Bronchial epithelial cell (primary cell): ENCODE data around the gene MARS1. TPM values are rescaled to one million over a fixed set of nuclear protein-coding genes. Genes with fewer than 3 reads are reported as not detected.

Experiments
- DNase-seq: peaks from one replicate; pipeline ENCODE4 v3.0.0-alpha.2; 2010; ENCODE audit warnings: low read depth
- FAIRE-seq: peaks from 2 replicates; lab custom pipeline; 2011; peaks lifted over from hg19 to GRCh38; lab: Jason Lieb, UNC
- H3K27me3 ChIP-seq: 2 replicates; pipeline ENCODE4 v1.5.1; 2011; ENCODE audit warnings: low read length; ENCODE audit not compliant: control insufficient read depth, insufficient read depth
- H3K36me3 ChIP-seq: 2 replicates; pipeline ENCODE4 v1.5.1; 2011; ENCODE audit warnings: low read length; ENCODE audit not compliant: control insufficient read depth, insufficient read depth
- H3K4me3 ChIP-seq: 2 replicates; pipeline ENCODE4 v1.5.1; 2011; ENCODE audit warnings: mild to moderate bottlenecking, low read depth, low read length, control low read depth
- total RNA-seq: library from RNA; depleted of rRNA; stranded (reverse); fragments of >200 nt; gene quantifications from 2 replicates; pipeline ENCODE4 v1.2.1, GENCODE V29; 2014
- TF ChIP-seq, protein P1 (sequence below): IDR thresholded peaks from 2 replicates; pipeline ENCODE4 v1.5.1; 2011; ENCODE audit warnings: mild to moderate bottlenecking, moderate library complexity, low read length, control low read depth, inconsistent platforms; ENCODE audit not compliant: insufficient read depth, severe bottlenecking

The MARS1 gene
- total RNA-seq, 1 donor from 2014 or later = 374 TPM

DNA sequence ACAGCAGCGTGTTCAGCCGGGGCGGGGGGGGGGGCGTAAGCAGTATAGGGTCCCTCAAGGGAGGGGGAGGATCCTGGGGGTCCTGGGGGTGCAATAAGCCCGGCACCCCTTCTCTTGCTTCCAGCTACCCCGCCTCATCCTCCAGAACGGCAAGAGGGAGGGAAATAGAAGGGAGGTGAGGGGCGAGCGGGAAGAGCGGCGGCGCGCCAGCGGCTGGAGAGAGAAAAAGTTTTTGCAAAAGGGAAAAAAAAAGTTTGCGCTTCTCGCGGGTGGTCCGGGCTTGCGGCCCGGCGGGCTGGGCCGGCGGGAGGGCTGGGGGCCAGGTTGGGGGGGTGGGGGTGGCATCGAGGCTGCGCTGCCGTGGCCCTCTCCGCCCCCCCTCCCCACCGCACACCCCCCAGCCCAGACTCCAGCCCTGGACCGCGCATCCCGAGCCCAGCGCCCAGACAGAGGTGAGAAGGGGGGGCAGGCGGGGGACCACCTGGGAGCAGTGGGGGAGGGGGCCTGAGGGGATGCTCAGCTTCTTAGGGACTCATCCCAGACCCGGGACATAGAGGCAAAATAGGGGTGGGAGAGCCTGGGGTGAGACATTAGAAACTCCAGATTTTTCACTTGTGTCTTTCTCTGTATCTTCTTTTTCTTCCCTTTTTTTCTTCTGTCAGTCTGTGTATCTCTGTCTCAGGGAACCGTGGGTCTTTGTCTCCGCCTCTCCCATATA, 28.0 kb upstream of the MARS1 start, which contains the start of gene GLI1:
Gene GLI1 (plus strand): TSS at position 36 of the 718 bp plus-strand sequence. CDS start 3,907 bp downstream, outside the sequence.
- no peak for DNase-seq
- peaks cover 5% of the 10 kb centered on the region for H3K27me3 ChIP-seq
- no peak for FAIRE-seq
- peak within 1 kb of the TSS; percentile 66 for H3K4me3 ChIP-seq
- TF ChIP-seq, protein P1, sequence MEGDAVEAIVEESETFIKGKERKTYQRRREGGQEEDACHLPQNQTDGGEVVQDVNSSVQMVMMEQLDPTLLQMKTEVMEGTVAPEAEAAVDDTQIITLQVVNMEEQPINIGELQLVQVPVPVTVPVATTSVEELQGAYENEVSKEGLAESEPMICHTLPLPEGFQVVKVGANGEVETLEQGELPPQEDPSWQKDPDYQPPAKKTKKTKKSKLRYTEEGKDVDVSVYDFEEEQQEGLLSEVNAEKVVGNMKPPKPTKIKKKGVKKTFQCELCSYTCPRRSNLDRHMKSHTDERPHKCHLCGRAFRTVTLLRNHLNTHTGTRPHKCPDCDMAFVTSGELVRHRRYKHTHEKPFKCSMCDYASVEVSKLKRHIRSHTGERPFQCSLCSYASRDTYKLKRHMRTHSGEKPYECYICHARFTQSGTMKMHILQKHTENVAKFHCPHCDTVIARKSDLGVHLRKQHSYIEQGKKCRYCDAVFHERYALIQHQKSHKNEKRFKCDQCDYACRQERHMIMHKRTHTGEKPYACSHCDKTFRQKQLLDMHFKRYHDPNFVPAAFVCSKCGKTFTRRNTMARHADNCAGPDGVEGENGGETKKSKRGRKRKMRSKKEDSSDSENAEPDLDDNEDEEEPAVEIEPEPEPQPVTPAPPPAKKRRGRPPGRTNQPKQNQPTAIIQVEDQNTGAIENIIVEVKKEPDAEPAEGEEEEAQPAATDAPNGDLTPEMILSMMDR = no peak
- H3K36me3 ChIP-seq = no peaks in the 10 kb centered on the region

DNA sequence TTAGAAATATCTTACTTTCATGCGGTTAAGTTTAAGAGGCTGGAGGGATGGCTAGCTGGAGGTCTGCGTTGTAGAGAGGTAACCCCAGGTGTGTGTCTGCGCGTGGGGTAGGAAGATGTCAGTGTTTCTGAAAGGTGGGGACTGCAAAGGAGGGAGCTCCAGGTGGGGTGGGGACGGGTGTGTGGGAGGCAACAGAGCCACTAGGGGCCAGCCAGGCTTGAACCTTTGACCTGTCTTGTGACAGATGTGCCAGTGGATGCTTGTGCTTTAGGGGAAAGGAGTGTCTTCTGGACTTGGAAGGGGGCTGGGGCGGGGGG, 27.4 kb upstream of the MARS1 start:
- no peak for FAIRE-seq
- DNase-seq = no peak
- Histone ChIP-seq H3K4me3 (no peak overlapping the region), H3K36me3 (no peaks in the 10 kb centered on the region), H3K27me3 (peaks cover 5% of the 10 kb centered on the region)
- TF ChIP-seq, protein P1 = no peak

GRCh38 chr12:57460841-57461275, 27.0 kb upstream of the MARS1 start:
- FAIRE-seq = no peak
- peak overlapping the region; percentile 53 for H3K4me3 ChIP-seq
- DNase-seq = no peak
- H3K36me3 ChIP-seq = no peaks in the 10 kb centered on the region
- peaks cover 5% of the 10 kb centered on the region for H3K27me3 ChIP-seq
- TF ChIP-seq, protein P1 = no peak

DNA sequence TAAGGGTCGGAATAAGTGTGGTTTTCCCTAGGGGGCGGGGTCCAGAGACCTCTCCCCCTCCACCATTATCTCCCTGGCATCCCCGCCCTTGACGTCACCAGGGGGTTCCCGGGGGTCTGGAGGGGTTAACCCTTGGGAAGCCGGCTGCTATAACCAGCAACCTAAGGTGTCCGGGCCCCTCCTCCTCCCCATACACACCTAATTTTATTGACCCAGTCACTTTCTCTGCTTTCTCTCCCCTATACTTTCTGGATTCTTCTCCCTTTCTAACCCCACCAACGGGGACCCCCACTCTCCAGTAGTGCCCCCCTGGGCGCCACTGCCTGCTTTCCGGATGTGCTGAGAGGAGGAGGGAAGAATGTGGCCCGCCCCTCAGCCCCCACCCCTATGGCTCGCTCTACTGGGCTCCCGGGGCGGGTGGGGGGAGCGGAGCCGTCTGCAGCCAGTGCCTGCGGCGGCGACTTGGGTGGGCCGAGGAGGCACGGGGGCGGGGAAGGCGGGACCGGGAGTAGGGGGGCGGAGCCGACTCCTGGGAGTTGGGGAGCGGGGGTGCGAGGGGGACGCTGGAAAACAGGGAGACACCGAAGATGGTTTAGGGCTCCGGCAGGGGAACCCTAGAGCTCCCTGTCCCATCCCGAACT, 26.5 kb upstream of the MARS1 start:
- FAIRE-seq (no peak), DNase-seq (no peak)
- Histone ChIP-seq H3K27me3 (peaks cover 5% of the 10 kb centered on the region), H3K4me3 (peak overlapping the region; percentile 53), H3K36me3 (no peaks in the 10 kb centered on the region)
- TF ChIP-seq, protein P1 = no peak

- Histone ChIP-seq H3K4me3 (peak overlapping the region; percentile 53), H3K27me3 (peaks cover 5% of the 10 kb centered on the region), H3K36me3 (no peaks in the 10 kb centered on the region)
- no peak for DNase-seq
- FAIRE-seq = no peak
- TF ChIP-seq, protein P1 = no peak
These were observed 26.0 kb upstream of the MARS1 start for GRCh38 chr12:57461917-57462250.
